Liver (tissue), 9 donors: Measurements from ENCODE around the gene ARPP21. TPM values are rescaled to one million over a fixed set of nuclear protein-coding genes. Genes with fewer than 3 reads are reported as not detected.

Experiments used
- DNase-seq: peaks from one replicate; pipeline ENCODE4 v3.0.0-alpha.2; 2017; ENCODE audit warnings: low spot score
- H3K27ac ChIP-seq, 2 donors: one replicate each; pipeline ENCODE4 v1.7.0; 2013; ENCODE audit warnings: inconsistent platforms in 2 of 2, low read length in 2 of 2, control low read depth in 1 of 2, low read depth in 1 of 2, mild to moderate bottlenecking in 1 of 2
- H3K27me3 ChIP-seq, 4 donors: one replicate each; pipeline versions ENCODE4 v1.6.1 to v1.7.0; 2013; ENCODE audit warnings: low read length in 3 of 4, inconsistent platforms in 1 of 4, mild to moderate bottlenecking in 1 of 4, moderate library complexity in 1 of 4; ENCODE audit not compliant: control insufficient read depth in 4 of 4, insufficient read depth in 4 of 4
- H3K36me3 ChIP-seq, 4 donors: one replicate each; pipeline versions ENCODE4 v1.6.1 to v1.7.0; 2013; ENCODE audit warnings: low read length in 3 of 4, mild to moderate bottlenecking in 3 of 4, low read depth in 1 of 4, moderate library complexity in 1 of 4; ENCODE audit not compliant: control insufficient read depth in 4 of 4, insufficient read depth in 3 of 4
- H3K4me1 ChIP-seq, 4 donors: one replicate each; pipeline versions ENCODE4 v1.6.1 to v1.7.0; 2013; ENCODE audit warnings: low read length in 3 of 4, mild to moderate bottlenecking in 3 of 4, moderate library complexity in 1 of 4; ENCODE audit not compliant: control insufficient read depth in 4 of 4, insufficient read depth in 4 of 4
- H3K4me3 ChIP-seq, 3 donors: one replicate each; pipeline versions ENCODE4 v1.6.1 to v1.7.0; 2013; ENCODE audit warnings: low read length in 3 of 3, control low read depth in 1 of 3, low read depth in 1 of 3, mild to moderate bottlenecking in 1 of 3
- H3K9ac ChIP-seq, 2 donors: one replicate each; pipeline ENCODE4 v1.7.0; 2013; ENCODE audit warnings: low read length in 2 of 2, mild to moderate bottlenecking in 2 of 2, moderate library complexity in 2 of 2, control low read depth in 1 of 2, low read depth in 1 of 2
- H3K9me3 ChIP-seq, 4 donors: one replicate each; pipeline versions ENCODE4 v1.6.1 to v1.7.0; 2013; ENCODE audit warnings: low read length in 3 of 4; ENCODE audit not compliant: control insufficient read depth in 4 of 4
- ATF3 ChIP-seq: IDR thresholded peaks from 2 replicates; pipeline ENCODE4 v1.6.1; 2016; ENCODE audit warnings: antibody characterized with exemption
- CTCF ChIP-seq: fragments of 150-350 bp; IDR thresholded peaks from 2 replicates; pipeline ENCODE4 v1.5.1; 2017; ENCODE audit warnings: improper control_type of control experiment, low read depth, low read length; ENCODE audit not compliant: missing input control
- EGR1 ChIP-seq, 2 donors: IDR thresholded peaks; 2 replicates each; pipeline ENCODE4 v1.6.1; 2016 to 2018; ENCODE audit warnings: antibody characterized with exemption in 2 of 2, low read depth in 2 of 2
- FOXA1 ChIP-seq: IDR thresholded peaks from 2 replicates; pipeline ENCODE4 v1.6.1; 2016; ENCODE audit warnings: antibody characterized with exemption
- FOXA2 ChIP-seq: IDR thresholded peaks from 2 replicates; pipeline ENCODE4 v1.6.1; 2016; ENCODE audit warnings: antibody characterized with exemption
- HNF4A ChIP-seq, 2 donors: conservative IDR thresholded peaks; 2 replicates each; pipeline ENCODE4 v1.6.1; 2016; ENCODE audit warnings: antibody characterized with exemption in 2 of 2, mild to moderate bottlenecking in 2 of 2
- JUND ChIP-seq, 2 donors: IDR thresholded peaks; 2 replicates each; pipeline ENCODE4 v1.6.1; 2016; ENCODE audit warnings: antibody characterized with exemption in 2 of 2
- MAX ChIP-seq: IDR thresholded peaks from 2 replicates; pipeline ENCODE4 v1.6.1; 2016; ENCODE audit warnings: antibody characterized with exemption
- NR2F2 ChIP-seq: IDR thresholded peaks from 2 replicates; pipeline ENCODE4 v1.6.1; 2016; ENCODE audit warnings: antibody characterized with exemption
- RAD21 ChIP-seq, 2 donors: IDR thresholded peaks; 2 replicates each; pipeline ENCODE4 v1.6.1; 2016; ENCODE audit warnings: antibody characterized with exemption in 2 of 2, mild to moderate bottlenecking in 2 of 2
- REST ChIP-seq: IDR thresholded peaks from 2 replicates; pipeline ENCODE4 v1.6.1; 2016; ENCODE audit warnings: antibody characterized with exemption, mild to moderate bottlenecking
- SP1 ChIP-seq: IDR thresholded peaks from 2 replicates; pipeline ENCODE4 v1.6.1; 2018; ENCODE audit warnings: antibody characterized with exemption, mild to moderate bottlenecking
- ZBTB33 ChIP-seq: IDR thresholded peaks from 2 replicates; pipeline ENCODE4 v1.6.1; 2016; ENCODE audit warnings: antibody characterized with exemption
- WGBS: extraction: QIAGEN DNeasy Blood & Tissue Kit; methylation state at CpG from one replicate; pipeline ENCODE4 v1.1.7; 2013; 5-methylcytosine and 5-hydroxymethylcytosine counted together
- polyA plus RNA-seq, 2 donors: library from polyadenylated mRNA; stranded (reverse) in 1 of 2; unstranded in 1 of 2; fragments of 200-250 nt in 1 of 2; fragments of >200 nt in 1 of 2; fragmentation: Nextera tagmentation in 1 of 2; extraction: Ambion mirVana in 1 of 2; gene quantifications; one replicate each; pipeline versions ENCODE4 v1.2.1 to v1.2.3, GENCODE V29; 2013 to 2015
- total RNA-seq, 2 donors: library from RNA; depleted of rRNA; stranded (reverse); fragments of >200 nt; gene quantifications; one replicate each; pipeline ENCODE4 v1.2.3, GENCODE V29; 2014
- donor health status: healthy.
- donor health status: healthy.
- donor health status: healthy.
- donor health status: healthy.
- donor health status: healthy.

The ARPP21 gene
- total and polyA plus RNA-seq, 4 donors, result 0.42 to 1.3 (median 0.66) TPM; not detected in 1

GRCh38 chr3:35663471-35663870 lies 24.1 kb downstream of the ARPP21 start (continued):
- no peak for TF ChIP-seq MAX
- peak; percentile 20 for TF ChIP-seq FOXA2
- peak in 1 of 2 donors; percentile 54 for TF ChIP-seq HNF4A (conservative IDR thresholded peaks at IDR 0.05)
- no peak for TF ChIP-seq FOXA1
- TF ChIP-seq CTCF, result no peak
- TF ChIP-seq EGR1 (IDR thresholded peaks at IDR 0.05; ENCODE audit: low read depth in 2 of 2), result no peak
- TF ChIP-seq RAD21 (IDR thresholded peaks at IDR 0.05), result peak in 1 of 2 donors; percentile 19

- no peak overlapping the region for H3K27ac ChIP-seq
- no peak overlapping the region for H3K4me3 ChIP-seq
- no peaks in the 10 kb centered on the region for H3K27me3 ChIP-seq
- WGBS, result 54% methylated on average over 14 of the region's 14 CpGs
- H3K36me3 ChIP-seq, result no peaks in the 10 kb centered on the region
- peaks cover 0 to 1% (median 0%) of the 10 kb centered on the region in 4 donors for H3K9me3 ChIP-seq
- peak; percentile 42 for DNase-seq
- TF ChIP-seq SP1, result no peak
- no peak for TF ChIP-seq JUND (IDR thresholded peaks at IDR 0.05)
- TF ChIP-seq ZBTB33, result no peak
- TF ChIP-seq ATF3, result no peak
- no peak for TF ChIP-seq MAX
- no peak for TF ChIP-seq HNF4A (conservative IDR thresholded peaks at IDR 0.05)
- TF ChIP-seq NR2F2, result no peak
- no peak for TF ChIP-seq EGR1 (IDR thresholded peaks at IDR 0.05; ENCODE audit: low read depth in 2 of 2)
- no peak for TF ChIP-seq FOXA2
- TF ChIP-seq REST, result no peak
- peaks cover 7 to 19% (median 10%) of the 10 kb centered on the region in 4 donors for H3K4me1 ChIP-seq
- H3K9ac ChIP-seq, result no peak overlapping the region
These were observed 25.2 kb downstream of the ARPP21 start for GRCh38 chr3:35664460-35664919.
